Activated CD8-positive, alpha-beta memory T cell treated with anti-CD3 and anti-CD28 coated beads, Interleukin-2, amount 10 ng/mL, durations not matched to agents 7 days and 5 days (primary cell): ENCODE data around the gene TRAF3IP3. TPM values are rescaled to one million over a fixed set of nuclear protein-coding genes. Genes with fewer than 3 reads are reported as not detected.
"Not testable (repeated sequence)": the region's sequence is repeated elsewhere in the genome, so short reads cannot be mapped to it uniquely, and the experiment has no call there.

Source experiments
- ATAC-seq: fragments of 150-1000 bp; cut with Tn5 transposase; one replicate; pipeline ENCODE4 v1.10.0; 2021; ENCODE audit warnings: moderate library complexity
- CTCF ChIA-PET: fragments of 350-600 bp; sonication (Branson Sonifier 250); formaldehyde crosslinking; loops from one replicate; lab custom pipeline; 2021; ENCODE audit warnings: antibody characterized with exemption; lab: Charles Lee
- DNase-seq: peaks from one replicate; pipeline ENCODE4 v3.0.0-alpha.2; 2020
- H3K27ac Mint-ChIP-seq: one replicate; pipeline ENCODE4 v1.8.0; 2021; ENCODE audit warnings: mild to moderate bottlenecking, mixed read lengths
- H3K27me3 Mint-ChIP-seq: one replicate; pipeline ENCODE4 v1.8.0; 2021; ENCODE audit warnings: mixed read lengths
- H3K36me3 Mint-ChIP-seq: one replicate; pipeline ENCODE4 v1.8.0; 2021; ENCODE audit warnings: mild to moderate bottlenecking, mixed read lengths
- H3K4me1 Mint-ChIP-seq: one replicate; pipeline ENCODE4 v1.8.0; 2021; ENCODE audit warnings: mixed read lengths
- H3K4me3 Mint-ChIP-seq: one replicate; pipeline ENCODE4 v1.8.0; 2021; ENCODE audit warnings: mild to moderate bottlenecking, moderate library complexity, mixed read lengths
- H3K9me3 Mint-ChIP-seq: one replicate; pipeline ENCODE4 v1.8.0; 2022; ENCODE audit warnings: low read depth, mixed read lengths
- total RNA-seq, 2 experiments: library from RNA; stranded (reverse); gene quantifications; one replicate each; pipeline ENCODE4 v1.2.3, GENCODE V29; 2021

The TRAF3IP3 gene
- total RNA-seq, 2 experiments from 2014 or later: 351 to 406 TPM

DNA sequence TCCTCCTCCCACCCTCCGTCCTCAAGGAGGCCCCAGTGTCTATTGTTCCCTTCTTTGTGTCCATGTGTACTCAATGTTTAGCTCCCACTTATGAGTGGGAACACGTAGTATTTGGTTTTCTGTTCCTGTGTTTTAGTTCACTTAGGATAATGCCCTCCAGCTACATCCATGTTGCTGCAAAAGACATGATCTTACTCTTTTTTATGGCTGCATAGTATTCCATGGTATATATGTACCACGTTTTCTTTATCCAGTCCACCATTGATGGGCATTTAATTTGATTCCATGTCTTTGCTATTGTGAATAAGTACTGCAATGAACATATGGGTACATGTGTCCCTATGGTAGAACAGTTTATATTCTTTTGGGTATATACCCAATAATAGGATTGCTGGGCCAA, 37.9 kb downstream of the TRAF3IP3 start:
- ATAC-seq, H3K9me3 Mint-ChIP-seq, H3K27me3 Mint-ChIP-seq, H3K27ac Mint-ChIP-seq, H3K36me3 Mint-ChIP-seq, DNase-seq, H3K4me3 Mint-ChIP-seq: not testable (repeated sequence)
- CTCF ChIA-PET: interaction anchor here (1.0 to 1.4 kb wide), 2 partner anchors 9 to 29 kb away, joined by 3 to 4 read pairs; partner anchors contain the start of gene C1orf74
- H3K4me1 Mint-ChIP-seq: peaks cover 18% of the 10 kb centered on the region

DNA sequence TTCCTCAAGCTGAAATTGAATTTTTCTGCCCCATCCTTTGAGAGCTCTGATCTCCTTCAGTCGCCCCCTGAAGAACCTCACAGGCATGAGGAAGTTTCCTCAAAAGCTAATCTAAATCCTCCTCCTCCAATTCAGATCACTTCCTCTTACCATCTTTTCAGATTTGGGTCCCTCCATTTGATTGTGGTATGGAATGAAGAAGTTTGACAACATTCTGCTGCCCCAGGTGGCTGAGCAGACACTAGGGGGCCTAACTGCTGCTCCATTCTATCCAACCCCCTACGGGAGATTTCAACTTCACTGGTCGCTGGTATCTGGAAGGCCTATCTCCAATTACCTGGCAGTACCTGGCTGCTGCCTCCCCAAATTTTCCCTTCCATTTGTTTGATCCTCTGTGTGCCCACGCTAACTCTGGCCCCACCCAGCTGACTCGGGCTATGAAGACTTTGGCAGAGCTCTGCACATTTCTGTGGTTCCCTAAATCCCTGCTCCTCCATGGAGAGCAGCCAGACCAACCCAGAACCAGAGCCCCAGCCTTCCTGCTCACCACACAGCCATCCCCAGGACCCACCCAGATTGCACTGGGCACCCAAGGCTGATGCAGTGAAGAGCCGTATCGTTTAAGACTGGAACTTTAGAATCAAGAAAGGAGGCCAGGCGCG, 42.3 kb downstream of the TRAF3IP3 start:
- Mint-ChIP-seq H3K27ac (no peak overlapping the region), H3K36me3 (no peaks in the 10 kb centered on the region), H3K4me3 (no peak overlapping the region), H3K27me3 (peaks cover 7% of the 10 kb centered on the region), H3K4me1 (no peaks in the 10 kb centered on the region), H3K9me3 (no peaks in the 10 kb centered on the region)
- CTCF ChIA-PET: interaction anchor here (2.1 kb wide), 1 partner anchor 25 kb away, joined by 6 read pairs; no protein-coding TSS in a partner anchor
- DNase-seq (no peak), ATAC-seq (no peak)

DNA sequence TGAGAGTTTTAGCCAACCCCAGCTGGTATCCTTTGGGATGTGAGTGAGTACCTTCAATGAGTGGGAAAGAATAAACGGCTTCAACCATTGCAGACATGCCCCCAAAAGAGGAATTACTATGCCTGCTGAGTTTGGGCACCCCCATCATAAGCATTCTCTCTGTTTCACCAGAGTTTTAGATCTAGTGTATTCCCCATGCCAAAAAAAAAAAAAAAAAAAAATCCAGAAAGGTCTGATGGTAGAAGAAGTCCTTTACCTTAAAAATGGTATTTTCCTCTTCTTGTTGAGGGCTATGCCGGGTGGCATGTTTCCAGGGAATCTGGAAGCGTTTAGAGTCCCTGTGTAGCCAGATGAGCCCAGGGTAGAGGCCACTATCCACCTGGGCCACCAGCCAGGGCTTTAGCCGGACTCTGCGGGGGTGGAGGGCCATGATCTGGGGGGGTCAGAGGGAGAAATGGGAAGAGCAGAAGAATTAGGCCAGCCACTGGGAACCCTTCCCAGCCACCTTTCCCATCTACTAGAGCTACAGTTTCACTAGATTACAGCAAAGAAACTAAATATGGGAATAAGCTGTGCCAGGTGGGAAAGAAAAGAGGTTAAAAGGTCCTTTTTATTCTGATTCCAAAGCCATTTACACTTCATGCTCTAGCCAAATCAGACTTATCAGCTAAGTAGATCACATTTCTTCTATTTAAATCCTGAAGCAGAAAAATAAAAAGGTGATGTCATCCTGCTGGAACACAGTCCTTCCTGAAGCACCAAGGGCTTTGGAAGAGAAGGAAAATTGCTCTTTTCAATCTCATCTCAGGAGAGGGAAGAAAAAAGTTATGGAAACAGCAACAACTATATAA, 45.4 kb downstream of the TRAF3IP3 start:
- no peak overlapping the region for H3K27ac Mint-ChIP-seq
- no peaks in the 10 kb centered on the region for H3K36me3 Mint-ChIP-seq
- peaks cover 12% of the 10 kb centered on the region for H3K4me1 Mint-ChIP-seq
- CTCF ChIA-PET: interaction anchor here (0.9 to 1.0 kb wide), 3 partner anchors 22 to 232 kb away, joined by 3 read pairs; no protein-coding TSS in a partner anchor
- no peaks in the 10 kb centered on the region for H3K9me3 Mint-ChIP-seq
- peaks cover 9% of the 10 kb centered on the region for H3K27me3 Mint-ChIP-seq
- no peak for ATAC-seq
- H3K4me3 Mint-ChIP-seq: no peak overlapping the region
- no peak for DNase-seq

DNA sequence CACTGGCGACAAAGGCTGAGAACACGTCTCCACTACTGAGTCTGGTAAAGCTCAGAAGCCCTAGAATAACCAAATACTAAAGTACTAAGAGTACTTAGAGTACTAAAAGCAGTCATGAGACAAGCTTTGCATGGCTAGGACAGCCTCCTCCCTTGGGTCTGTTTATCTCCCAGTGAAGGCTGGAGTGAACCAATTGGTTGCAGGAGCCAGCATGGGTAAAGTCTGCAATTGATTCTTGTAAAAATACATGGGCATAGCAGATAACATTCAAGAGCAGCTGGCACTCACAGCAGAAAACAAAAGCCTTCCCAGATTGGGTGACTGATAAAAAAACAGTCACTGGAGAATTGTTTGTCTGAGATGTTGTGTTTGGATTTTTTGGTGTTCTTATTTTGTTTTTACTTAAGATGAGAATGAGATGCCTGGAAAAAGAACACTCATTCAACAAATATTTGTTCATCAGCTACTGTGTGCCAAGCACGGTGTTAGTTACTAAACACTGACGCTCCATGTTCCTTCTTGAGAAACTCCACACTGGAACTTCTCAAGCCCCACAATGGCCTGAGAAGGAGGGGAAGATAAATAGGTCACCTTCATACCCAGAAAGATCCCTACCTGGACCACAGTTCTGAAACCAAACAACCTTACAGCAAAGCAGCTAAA, 46.4 kb downstream of the TRAF3IP3 start:
- H3K4me1 Mint-ChIP-seq: peaks cover 16% of the 10 kb centered on the region
- DNase-seq (no peak), ATAC-seq (no peak)
- H3K27ac Mint-ChIP-seq: no peak overlapping the region
- no peak overlapping the region for H3K4me3 Mint-ChIP-seq
- CTCF ChIA-PET: interaction anchor here (0.8 to 1.3 kb wide), 4 partner anchors 11 to 233 kb away, joined by 3 to 5 read pairs (median 3); no protein-coding TSS in a partner anchor
- no peaks in the 10 kb centered on the region for H3K9me3 Mint-ChIP-seq
- H3K27me3 Mint-ChIP-seq: peaks cover 9% of the 10 kb centered on the region
- H3K36me3 Mint-ChIP-seq: no peaks in the 10 kb centered on the region

DNA sequence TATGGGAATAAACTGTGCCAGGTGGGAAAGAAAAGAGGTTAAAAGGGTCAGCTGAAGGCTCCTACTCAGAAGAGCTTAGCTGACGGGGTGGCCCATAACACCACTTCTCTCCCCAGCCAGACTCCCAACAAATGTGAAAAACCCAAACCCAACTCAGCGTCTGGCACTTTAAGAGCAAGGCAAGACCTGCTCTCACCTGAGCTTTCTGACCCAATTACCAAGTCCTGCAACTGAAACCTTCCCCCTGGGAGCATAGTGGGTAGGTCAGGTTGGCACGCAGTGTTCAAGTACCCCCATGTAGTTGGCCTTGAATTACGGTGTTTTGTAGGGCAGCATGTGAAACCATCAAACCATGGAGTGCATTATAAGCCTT, 46.9 kb downstream of the TRAF3IP3 start:
- peaks cover 9% of the 10 kb centered on the region for H3K27me3 Mint-ChIP-seq
- ATAC-seq: no peak
- CTCF ChIA-PET: interaction anchor here (0.8 to 1.3 kb wide), 2 partner anchors 10 to 21 kb away, joined by 3 to 5 read pairs; no protein-coding TSS in a partner anchor

DNA sequence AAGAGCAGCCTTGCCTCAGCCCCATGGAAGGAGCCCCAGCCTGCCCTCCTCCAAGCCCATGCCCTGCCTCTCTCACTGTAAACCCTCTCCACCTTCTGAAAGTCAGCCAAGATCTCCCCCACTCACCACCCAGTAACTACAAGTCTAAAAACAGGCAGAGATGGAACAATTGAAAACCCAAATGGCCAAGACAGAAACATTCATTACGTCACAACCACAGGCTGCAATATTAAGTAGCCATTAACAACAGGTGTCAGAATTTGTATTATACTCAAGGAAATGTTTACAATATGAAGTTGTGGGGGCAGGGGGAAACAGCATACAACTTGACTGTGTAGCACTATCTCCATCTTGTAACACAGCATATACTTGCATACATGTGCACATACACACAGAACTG, 47.7 kb downstream of the TRAF3IP3 start:
- CTCF ChIA-PET: interaction anchor here (1.3 kb wide), 1 partner anchor 20 kb away, joined by 5 read pairs; no protein-coding TSS in a partner anchor
- DNase-seq (no peak), ATAC-seq (no peak)
- Mint-ChIP-seq H3K27me3 (peaks cover 9% of the 10 kb centered on the region), H3K4me3 (no peak overlapping the region), H3K4me1 (peaks cover 18% of the 10 kb centered on the region), H3K27ac (no peak overlapping the region), H3K36me3 (no peaks in the 10 kb centered on the region), H3K9me3 (no peaks in the 10 kb centered on the region)

More for the DNA sequence above, 46.9 kb downstream of the TRAF3IP3 start:
- no peak for DNase-seq
- no peaks in the 10 kb centered on the region for H3K9me3 Mint-ChIP-seq
- peaks cover 18% of the 10 kb centered on the region for H3K4me1 Mint-ChIP-seq
- no peak overlapping the region for H3K4me3 Mint-ChIP-seq
- no peak overlapping the region for H3K27ac Mint-ChIP-seq
- no peaks in the 10 kb centered on the region for H3K36me3 Mint-ChIP-seq

DNA sequence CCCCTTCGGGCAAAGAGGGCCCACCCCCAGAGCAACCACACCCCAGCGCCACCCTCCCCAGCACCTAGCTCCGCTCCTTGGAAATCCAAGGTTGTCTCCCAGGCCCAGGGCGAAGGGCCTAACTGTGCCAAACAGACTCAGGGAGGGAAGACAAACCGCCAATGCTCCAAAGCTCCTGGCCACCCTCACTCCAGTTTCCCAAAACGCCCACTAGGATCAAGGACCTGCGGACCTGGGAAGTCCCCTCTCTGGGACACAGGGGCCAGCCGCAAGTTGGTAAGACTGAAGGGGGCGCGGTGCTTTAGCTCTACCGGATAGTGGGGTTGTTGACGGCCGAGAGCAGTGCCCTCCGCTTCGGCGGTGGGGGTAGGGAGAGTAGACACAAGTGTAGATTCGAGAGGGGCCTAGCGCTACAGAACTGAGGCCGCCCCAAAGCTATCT, 49.5 kb downstream of the TRAF3IP3 start:
- CTCF ChIA-PET: interaction anchor here (0.8 to 10.9 kb wide), 5 partner anchors 10 to 36 kb away, joined by 3 to 81 read pairs (median 6); no protein-coding TSS in a partner anchor
- peaks cover 18% of the 10 kb centered on the region for H3K4me1 Mint-ChIP-seq
- DNase-seq (no peak), ATAC-seq (no peak)
- no peaks in the 10 kb centered on the region for H3K36me3 Mint-ChIP-seq
- H3K4me3 Mint-ChIP-seq: peak overlapping the region; percentile 83
- peak overlapping the region; percentile 93 for H3K27ac Mint-ChIP-seq
- peaks cover 9% of the 10 kb centered on the region for H3K27me3 Mint-ChIP-seq
- H3K9me3 Mint-ChIP-seq: no peaks in the 10 kb centered on the region

DNA sequence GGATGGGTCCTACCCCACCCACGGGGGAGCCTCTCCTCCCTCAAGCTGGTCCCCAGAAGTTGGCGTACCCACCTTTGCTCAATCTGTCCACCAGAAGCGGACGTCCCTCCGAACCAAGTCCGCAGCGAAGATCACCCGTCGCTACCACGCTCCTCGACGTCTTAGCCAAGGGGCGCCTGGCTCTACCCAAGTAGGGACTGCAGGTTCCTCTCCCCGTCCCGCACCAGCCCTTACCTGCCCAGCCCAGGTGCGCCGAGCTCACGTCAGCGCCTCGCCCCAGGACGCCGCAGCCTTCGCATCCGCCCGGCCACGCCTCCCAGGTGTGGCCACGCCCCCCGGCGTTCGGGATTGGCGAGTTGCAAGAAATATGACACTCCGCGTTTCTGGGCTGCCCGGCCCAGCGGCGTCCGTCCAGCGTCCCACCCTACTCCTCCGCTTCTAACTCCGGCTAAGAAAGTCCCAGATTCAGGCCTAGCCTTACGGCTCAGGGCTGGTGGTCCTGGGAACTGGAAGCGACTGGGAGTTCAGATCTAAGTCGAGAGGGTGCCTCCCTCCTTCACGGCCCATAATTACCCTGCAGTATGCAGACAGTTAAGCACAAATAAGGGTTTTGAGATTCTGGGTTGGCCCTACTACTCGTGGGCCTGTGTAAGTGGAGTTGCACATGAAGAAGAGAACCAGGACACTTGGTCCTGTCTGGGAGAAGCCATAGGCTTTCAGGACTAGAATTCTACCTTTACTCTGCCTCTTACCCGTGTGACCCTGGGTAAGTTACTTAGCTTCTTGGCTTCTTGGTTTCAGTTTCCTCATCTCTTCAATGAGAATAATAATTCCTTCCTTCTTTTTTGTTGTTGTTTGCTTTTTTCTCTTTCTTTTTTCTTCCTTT, 50.3 kb downstream of the TRAF3IP3 start, which contains the start of gene IRF6:
Gene IRF6 (minus strand): TSS at position 268 of the 886 bp plus-strand sequence. CDS start 4,729 bp downstream, outside the sequence.
- DNase-seq: peak; percentile 89

DNA sequence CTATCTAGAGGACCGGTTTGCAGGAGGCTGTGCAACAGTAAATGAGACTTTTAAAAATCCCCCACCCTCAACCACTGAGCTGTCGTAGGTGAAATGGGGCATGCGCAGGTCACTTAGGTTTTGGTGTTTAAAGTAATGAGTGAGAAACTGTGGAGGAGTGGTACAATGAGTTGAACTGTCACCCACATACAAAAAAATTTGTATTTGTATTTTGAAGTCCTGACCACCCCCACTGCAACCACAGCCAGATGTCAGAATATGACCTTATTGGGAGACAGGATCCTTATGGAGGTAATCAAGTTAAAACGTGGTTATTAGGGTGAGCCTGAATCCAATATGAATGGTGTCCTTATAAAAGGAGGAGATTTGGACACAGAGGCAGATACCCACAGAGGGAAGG, 51.7 kb downstream of the TRAF3IP3 start:
- peaks cover 3% of the 10 kb centered on the region for H3K27me3 Mint-ChIP-seq
- peaks cover 18% of the 10 kb centered on the region for H3K4me1 Mint-ChIP-seq
- no peaks in the 10 kb centered on the region for H3K36me3 Mint-ChIP-seq
- CTCF ChIA-PET: interaction anchor here (0.9 to 10.9 kb wide), 3 partner anchors 15 to 180 kb away, joined by 3 to 81 read pairs (median 10); no protein-coding TSS in a partner anchor
- H3K27ac Mint-ChIP-seq: no peak overlapping the region
- no peak for DNase-seq
- ATAC-seq: no peak
- H3K4me3 Mint-ChIP-seq: no peak overlapping the region
- no peaks in the 10 kb centered on the region for H3K9me3 Mint-ChIP-seq

More for the DNA sequence above, 50.3 kb downstream of the TRAF3IP3 start, which contains the start of gene IRF6:
- CTCF ChIA-PET: interaction anchor here (0.8 to 10.9 kb wide), 6 partner anchors 9 to 37 kb away, joined by 3 to 81 read pairs (median 4); no protein-coding TSS in a partner anchor
- peak within 1 kb of the TSS; percentile 83 for H3K4me3 Mint-ChIP-seq
- no peaks in the 10 kb centered on the region for H3K9me3 Mint-ChIP-seq
- H3K36me3 Mint-ChIP-seq: no peaks in the 10 kb centered on the region
- H3K27ac Mint-ChIP-seq: peak within 1 kb of the TSS; percentile 93
- peaks cover 9% of the 10 kb centered on the region for H3K27me3 Mint-ChIP-seq
- peaks cover 18% of the 10 kb centered on the region for H3K4me1 Mint-ChIP-seq
- peak; percentile 96 for ATAC-seq

DNA sequence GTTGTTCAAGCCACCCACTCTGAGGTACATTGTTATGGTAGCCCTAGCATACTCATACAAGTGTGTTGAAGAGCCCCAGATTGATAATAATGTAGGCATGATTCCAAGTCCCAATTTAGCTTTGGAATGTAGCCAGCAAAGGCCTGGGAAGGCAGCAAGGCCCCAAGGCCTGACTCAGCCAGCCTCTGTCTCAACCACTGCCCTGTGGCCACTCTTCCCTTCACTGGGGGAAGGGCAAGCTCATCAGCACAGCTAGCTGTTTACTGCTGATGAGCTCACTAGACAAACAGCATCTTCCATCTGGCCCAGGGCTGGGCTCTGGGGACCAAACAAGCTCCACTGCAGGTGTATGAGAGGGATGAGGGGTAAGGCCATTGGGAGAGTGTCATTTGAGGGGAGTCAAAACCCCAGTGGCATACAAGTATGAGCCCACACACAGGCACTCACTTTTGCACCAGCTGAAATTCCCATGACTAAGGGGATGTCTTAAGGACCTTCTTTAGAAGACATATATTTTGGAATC, 52.3 kb downstream of the TRAF3IP3 start:
- ATAC-seq (no peak), DNase-seq (no peak)
- peaks cover 18% of the 10 kb centered on the region for H3K4me1 Mint-ChIP-seq
- H3K4me3 Mint-ChIP-seq: no peak overlapping the region
- H3K27me3 Mint-ChIP-seq: peaks cover 2% of the 10 kb centered on the region
- no peaks in the 10 kb centered on the region for H3K9me3 Mint-ChIP-seq
- no peaks in the 10 kb centered on the region for H3K36me3 Mint-ChIP-seq
- H3K27ac Mint-ChIP-seq: no peak overlapping the region
- CTCF ChIA-PET: interaction anchor here (10.9 kb wide), 1 partner anchor 15 kb away, joined by 81 read pairs; no protein-coding TSS in a partner anchor

DNA sequence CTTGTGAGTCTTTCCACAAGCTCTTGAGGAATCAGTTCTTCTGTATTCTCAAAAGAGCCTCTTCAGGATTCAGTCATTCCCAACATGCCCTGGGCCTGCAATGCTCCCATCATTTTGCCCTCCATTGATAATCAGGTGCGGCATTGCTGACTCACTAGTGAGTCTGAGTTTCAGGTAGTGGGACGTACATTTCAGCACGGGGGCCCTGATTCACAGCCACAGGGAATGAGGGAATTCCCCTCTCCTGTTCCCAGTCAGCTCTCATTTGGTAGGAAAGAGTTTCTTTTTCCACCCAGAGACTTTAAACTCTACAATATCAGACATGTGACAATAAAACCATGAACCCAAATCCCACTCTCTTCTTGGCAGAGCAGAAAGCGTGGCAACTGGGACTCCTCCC, 53.8 kb downstream of the TRAF3IP3 start:
- Mint-ChIP-seq H3K4me1 (peaks cover 18% of the 10 kb centered on the region), H3K4me3 (no peak overlapping the region), H3K36me3 (no peaks in the 10 kb centered on the region), H3K27me3 (no peaks in the 10 kb centered on the region), H3K9me3 (no peaks in the 10 kb centered on the region), H3K27ac (no peak overlapping the region)
- ATAC-seq: no peak
- CTCF ChIA-PET: interaction anchor here (0.6 to 10.9 kb wide), 4 partner anchors 10 to 37 kb away, joined by 3 to 81 read pairs (median 3); partner anchors contain the start of gene UTP25
- DNase-seq: no peak
